Smooth muscle cell (in vitro differentiated cells): ENCODE data around the gene KLF15. TPM values are rescaled to one million over a fixed set of nuclear protein-coding genes. Genes with fewer than 3 reads are reported as not detected.

Experiments used
- DNase-seq: peaks from one replicate; lab custom pipeline; 2025; ENCODE audit not compliant: unreplicated experiment; lab: John Stamatoyannopoulos, UW
- H2AFZ ChIP-seq: fragments of 200-600 bp; sonication (generic); 2 replicates; pipeline ENCODE4 v1.6.0; 2016; ENCODE audit warnings: antibody characterized with exemption, low read depth, mild to moderate bottlenecking
- H3F3A ChIP-seq: fragments of 200-600 bp; sonication (generic); 2 replicates; pipeline ENCODE4 v1.6.0; 2017; ENCODE audit warnings: antibody characterized with exemption, low read depth
- H3K27ac ChIP-seq: fragments of 200-600 bp; sonication (generic); 2 replicates; pipeline ENCODE4 v1.5.1; 2016; ENCODE audit warnings: low read depth, mild to moderate bottlenecking
- H3K27me3 ChIP-seq: fragments of 200-600 bp; sonication (generic); 2 replicates; pipeline ENCODE4 v1.6.1; 2016; ENCODE audit warnings: low read depth, mild to moderate bottlenecking
- H3K36me3 ChIP-seq: fragments of 200-600 bp; sonication (generic); 2 replicates; pipeline ENCODE4 v1.5.1; 2016; ENCODE audit warnings: low read depth
- H3K4me1 ChIP-seq: fragments of 200-600 bp; sonication (generic); 2 replicates; pipeline ENCODE4 v1.5.1; 2016; ENCODE audit warnings: low read depth
- H3K4me2 ChIP-seq: fragments of 200-600 bp; sonication (generic); 2 replicates; pipeline ENCODE4 v1.6.0; 2016; ENCODE audit warnings: mild to moderate bottlenecking
- H3K4me3 ChIP-seq: fragments of 200-600 bp; sonication (generic); 2 replicates; pipeline ENCODE4 v1.5.1; 2016; ENCODE audit warnings: mild to moderate bottlenecking
- H3K79me2 ChIP-seq: fragments of 200-600 bp; sonication (generic); 2 replicates; pipeline ENCODE4 v1.6.0; 2016; ENCODE audit warnings: low read depth, mild to moderate bottlenecking
- H3K9ac ChIP-seq: fragments of 200-600 bp; sonication (generic); 2 replicates; pipeline ENCODE4 v1.6.0; 2016; ENCODE audit warnings: low read depth
- H3K9me3 ChIP-seq: fragments of 200-600 bp; sonication (generic); replicated peaks from 2 replicates; pipeline ENCODE4 v1.5.1; 2016; ENCODE audit warnings: low read depth
- H4K20me1 ChIP-seq: fragments of 200-600 bp; sonication (generic); 2 replicates; pipeline ENCODE4 v1.6.0; 2016; ENCODE audit warnings: low read depth
- WGBS: methylation state at CpG from one replicate; pipeline ENCODE4 v1.1.7; 2016; ENCODE audit warnings: low lambda C conversion rate; 5-methylcytosine and 5-hydroxymethylcytosine counted together
- polyA plus RNA-seq: library from polyadenylated mRNA; unstranded; fragments of >200 nt; fragmentation: Nextera tagmentation; extraction: Ambion mirVana; gene quantifications from 2 replicates; pipeline ENCODE4 v1.2.1, GENCODE V29; 2016
- total RNA-seq: library from RNA; depleted of rRNA; stranded (reverse); fragments of >200 nt; gene quantifications from 2 replicates; pipeline ENCODE4 v1.2.3, GENCODE V29; 2014
- TF ChIP-seq, protein P1 (sequence below): fragments of 200-600 bp; sonication (generic); IDR thresholded peaks from 2 replicates; pipeline ENCODE4 v1.5.1; 2017; ENCODE audit warnings: borderline replicate concordance, mild to moderate bottlenecking, antibody characterized with exemption; ENCODE audit not compliant: insufficient read depth, poor library complexity, severe bottlenecking

KLF15 gene
- total and polyA plus RNA-seq, 2 experiments from 2014 or later = not detected

DNA sequence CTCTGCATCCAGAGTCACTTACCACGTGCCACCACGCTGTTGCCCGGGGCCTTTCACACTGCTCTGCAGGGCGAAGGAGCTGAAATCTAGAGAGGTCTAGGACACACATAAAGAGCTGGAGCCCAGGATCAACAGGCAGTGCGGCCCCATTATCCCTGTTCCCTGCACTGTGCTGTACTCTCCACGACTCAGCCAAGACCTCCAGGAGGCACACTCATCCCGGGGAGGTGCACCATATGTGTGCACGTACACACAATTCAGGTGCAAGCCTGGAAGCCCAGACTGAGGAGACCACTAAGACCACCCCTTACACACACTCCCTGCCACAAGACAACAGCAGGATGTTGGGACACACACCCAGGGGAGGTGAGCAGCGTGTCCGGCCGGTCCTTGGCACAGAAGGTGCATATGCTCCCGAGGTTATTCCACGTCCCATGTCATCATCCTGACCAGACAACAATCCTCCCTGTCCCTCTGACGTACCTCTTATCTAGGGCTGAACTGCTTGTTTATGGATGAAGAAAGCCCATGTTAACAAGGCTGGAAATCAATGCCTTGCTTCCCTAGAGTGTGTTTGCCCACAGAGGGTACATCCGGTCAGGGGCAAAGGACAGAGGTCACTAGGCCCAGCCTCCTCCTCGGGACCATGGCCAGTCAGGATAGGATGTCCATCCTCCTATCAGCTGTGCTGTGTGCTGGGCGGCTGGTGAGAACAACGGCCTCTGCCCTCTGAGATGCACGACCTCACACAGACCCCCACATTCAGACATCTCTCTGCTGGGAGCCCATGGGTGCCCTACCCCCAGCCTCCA lies 16.1 kb downstream of the KLF15 start:
- WGBS = 92% methylated on average over 19 of the region's 19 CpGs
- Histone ChIP-seq H3K9ac (no peak overlapping the region), H4K20me1 (no peaks in the 10 kb centered on the region), H3K79me2 (no peaks in the 10 kb centered on the region), H3K36me3 (no peaks in the 10 kb centered on the region), H3K4me1 (no peaks in the 10 kb centered on the region), H3K4me2 (no peak overlapping the region), H2AFZ (no peak overlapping the region), H3K27ac (no peak overlapping the region), H3K9me3 (no peaks in the 10 kb centered on the region), H3K27me3 (peaks cover 4% of the 10 kb centered on the region), H3F3A (no peaks in the 10 kb centered on the region), H3K4me3 (no peak overlapping the region)
- DNase-seq = no peak
- TF ChIP-seq, protein P1, sequence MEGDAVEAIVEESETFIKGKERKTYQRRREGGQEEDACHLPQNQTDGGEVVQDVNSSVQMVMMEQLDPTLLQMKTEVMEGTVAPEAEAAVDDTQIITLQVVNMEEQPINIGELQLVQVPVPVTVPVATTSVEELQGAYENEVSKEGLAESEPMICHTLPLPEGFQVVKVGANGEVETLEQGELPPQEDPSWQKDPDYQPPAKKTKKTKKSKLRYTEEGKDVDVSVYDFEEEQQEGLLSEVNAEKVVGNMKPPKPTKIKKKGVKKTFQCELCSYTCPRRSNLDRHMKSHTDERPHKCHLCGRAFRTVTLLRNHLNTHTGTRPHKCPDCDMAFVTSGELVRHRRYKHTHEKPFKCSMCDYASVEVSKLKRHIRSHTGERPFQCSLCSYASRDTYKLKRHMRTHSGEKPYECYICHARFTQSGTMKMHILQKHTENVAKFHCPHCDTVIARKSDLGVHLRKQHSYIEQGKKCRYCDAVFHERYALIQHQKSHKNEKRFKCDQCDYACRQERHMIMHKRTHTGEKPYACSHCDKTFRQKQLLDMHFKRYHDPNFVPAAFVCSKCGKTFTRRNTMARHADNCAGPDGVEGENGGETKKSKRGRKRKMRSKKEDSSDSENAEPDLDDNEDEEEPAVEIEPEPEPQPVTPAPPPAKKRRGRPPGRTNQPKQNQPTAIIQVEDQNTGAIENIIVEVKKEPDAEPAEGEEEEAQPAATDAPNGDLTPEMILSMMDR = no peak

DNA sequence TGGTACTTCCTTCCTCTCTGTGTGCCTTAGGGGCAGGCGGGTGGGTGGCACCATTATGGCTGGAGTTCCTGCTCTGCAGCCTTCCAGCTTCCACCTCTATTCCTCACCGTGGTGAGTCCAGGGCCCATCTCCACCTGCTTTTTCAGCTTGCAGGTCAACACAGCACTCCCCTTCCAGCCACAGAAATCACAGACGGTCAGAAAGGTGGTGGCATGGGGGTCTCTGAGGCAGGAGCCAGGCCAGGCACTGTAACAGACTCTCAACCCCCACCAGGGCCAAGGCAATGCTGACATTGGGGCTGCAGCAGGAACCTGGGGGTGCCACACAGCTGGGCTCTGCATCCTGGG lies 16.6 kb downstream of the KLF15 start:
- no peak overlapping the region for H3K9ac ChIP-seq
- H3K4me1 ChIP-seq = no peaks in the 10 kb centered on the region
- H4K20me1 ChIP-seq = no peaks in the 10 kb centered on the region
- H3K27me3 ChIP-seq = peaks cover 4% of the 10 kb centered on the region
- TF ChIP-seq, protein P1 = no peak
- H3K79me2 ChIP-seq = no peaks in the 10 kb centered on the region
- no peaks in the 10 kb centered on the region for H3K36me3 ChIP-seq
- H3K9me3 ChIP-seq = no peaks in the 10 kb centered on the region
- 89% methylated on average over 3 of the region's 3 CpGs for WGBS
- no peak overlapping the region for H3K4me3 ChIP-seq
- no peak for DNase-seq
- no peak overlapping the region for H2AFZ ChIP-seq
- H3K27ac ChIP-seq = no peak overlapping the region
- H3F3A ChIP-seq = no peaks in the 10 kb centered on the region
- H3K4me2 ChIP-seq = no peak overlapping the region

DNA sequence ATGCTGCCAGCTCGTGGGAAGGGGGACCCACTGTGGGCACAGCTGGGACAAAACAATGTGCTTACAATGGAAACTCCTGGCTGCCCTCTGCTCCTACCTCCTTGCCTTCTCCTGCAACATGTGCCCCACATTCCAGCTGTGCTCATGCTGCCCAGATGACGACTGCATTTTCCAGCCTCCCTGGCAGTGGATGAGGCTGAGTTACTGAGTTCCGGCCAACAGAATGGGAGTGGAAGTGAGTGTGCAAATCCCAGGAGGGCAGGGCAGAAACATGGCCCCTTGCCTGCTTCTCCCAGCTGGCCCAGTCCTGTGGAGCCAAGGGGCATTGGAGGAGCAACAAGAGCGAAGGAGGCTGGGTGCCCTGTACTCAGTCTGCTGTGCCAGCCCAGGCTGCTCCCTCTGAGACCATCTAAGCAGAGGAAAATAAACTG lies 17.1 kb downstream of the KLF15 start:
- no peaks in the 10 kb centered on the region for H3K36me3 ChIP-seq
- H3K4me1 ChIP-seq = no peaks in the 10 kb centered on the region
- H4K20me1 ChIP-seq = no peaks in the 10 kb centered on the region
- H3K9me3 ChIP-seq = no peaks in the 10 kb centered on the region
- H2AFZ ChIP-seq = no peak overlapping the region
- H3K27me3 ChIP-seq = peaks cover 4% of the 10 kb centered on the region
- no peak overlapping the region for H3K4me2 ChIP-seq
- H3K79me2 ChIP-seq = no peaks in the 10 kb centered on the region
- DNase-seq = no peak
- TF ChIP-seq, protein P1 = no peak
- no peaks in the 10 kb centered on the region for H3F3A ChIP-seq
- 83% methylated on average over 4 of the region's 4 CpGs for WGBS
- no peak overlapping the region for H3K9ac ChIP-seq
- H3K27ac ChIP-seq = no peak overlapping the region
- H3K4me3 ChIP-seq = no peak overlapping the region

DNA sequence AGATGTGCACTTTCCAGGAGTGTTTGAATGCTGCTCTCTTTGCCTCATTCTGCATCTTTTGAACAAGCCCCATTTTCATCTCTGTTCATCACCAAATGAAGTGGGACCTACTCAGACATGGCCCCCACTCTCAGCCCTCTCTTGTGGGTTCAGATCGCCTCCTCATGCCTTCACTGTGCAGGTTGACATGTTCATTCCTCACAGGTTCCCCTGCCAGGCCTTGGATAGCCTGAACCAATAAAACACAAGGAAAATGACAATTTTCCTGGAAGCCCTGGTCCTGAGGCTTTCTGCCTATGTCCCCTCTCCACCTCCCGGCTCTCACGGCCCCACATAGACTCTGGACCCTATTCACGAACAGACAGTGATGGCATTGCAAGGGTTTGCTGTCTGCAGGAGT lies 17.7 kb downstream of the KLF15 start:
- Histone ChIP-seq H3K9ac (no peak overlapping the region), H3K27me3 (peaks cover 4% of the 10 kb centered on the region), H3K4me3 (no peak overlapping the region), H3K4me1 (no peaks in the 10 kb centered on the region), H3K4me2 (no peak overlapping the region), H3K79me2 (no peaks in the 10 kb centered on the region), H3F3A (no peaks in the 10 kb centered on the region), H2AFZ (no peak overlapping the region), H3K27ac (no peak overlapping the region), H4K20me1 (no peaks in the 10 kb centered on the region), H3K36me3 (no peaks in the 10 kb centered on the region), H3K9me3 (no peaks in the 10 kb centered on the region)
- WGBS = 98% methylated on average over 4 of the region's 4 CpGs
- TF ChIP-seq, protein P1 = no peak
- DNase-seq = no peak
